HG02938 (cell line): ENCODE measurements around the gene IGSF23.

ENCODE experiments used
- ATAC-seq: cut with Tn5 transposase; IDR thresholded peaks from one replicate; pipeline ENCODE4 v1.9.1; 2021; ENCODE audit warnings: mild to moderate bottlenecking, moderate library complexity; ENCODE audit not compliant: unreplicated experiment

The IGSF23 gene

GRCh38 chr19:44613295-44614178 is at the start of gene IGSF23:
TSS of gene IGSF23 (plus strand) at chr19:44613563. CDS start at chr19:44613646, 83 bp downstream.
- no peak for ATAC-seq

DNA sequence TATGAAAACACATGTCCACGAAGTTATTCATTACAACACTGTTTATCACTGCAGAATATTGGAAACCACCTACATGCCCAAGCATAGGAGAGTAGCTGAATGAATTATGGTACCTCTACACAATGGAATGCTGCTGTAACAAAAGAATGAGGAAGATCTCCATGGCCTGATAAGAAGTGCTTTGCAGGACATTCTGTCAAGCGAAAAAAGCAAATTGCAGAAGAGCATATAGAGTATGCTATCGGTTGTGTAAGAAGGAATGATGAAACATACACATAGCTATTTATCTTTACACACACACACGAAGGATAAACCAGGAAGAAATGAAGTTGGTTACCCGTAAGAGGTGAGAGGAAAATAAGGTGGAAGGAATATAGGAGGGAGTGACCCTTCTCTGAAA is 46.4 kb upstream of the IGSF23 start:
- no peak for ATAC-seq

DNA sequence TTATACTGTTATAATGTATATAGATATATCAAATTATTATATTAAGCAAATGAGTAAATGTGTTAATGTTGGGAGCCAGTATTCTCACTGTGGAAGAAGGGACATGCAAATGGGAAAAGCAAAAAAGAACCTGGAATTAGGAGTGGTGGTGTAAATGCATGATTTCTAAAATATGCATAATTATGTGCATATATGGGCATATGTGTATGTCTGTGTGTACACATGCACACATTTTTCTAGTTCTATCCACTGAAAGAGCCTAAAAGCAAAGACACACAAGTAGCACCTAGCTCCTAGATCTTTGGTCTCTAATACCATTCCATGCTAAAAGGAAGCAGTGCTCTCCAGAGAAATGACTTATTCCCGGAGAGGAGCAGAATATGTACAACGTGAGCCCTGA is 45.6 kb upstream of the IGSF23 start:
- no peak for ATAC-seq

DNA sequence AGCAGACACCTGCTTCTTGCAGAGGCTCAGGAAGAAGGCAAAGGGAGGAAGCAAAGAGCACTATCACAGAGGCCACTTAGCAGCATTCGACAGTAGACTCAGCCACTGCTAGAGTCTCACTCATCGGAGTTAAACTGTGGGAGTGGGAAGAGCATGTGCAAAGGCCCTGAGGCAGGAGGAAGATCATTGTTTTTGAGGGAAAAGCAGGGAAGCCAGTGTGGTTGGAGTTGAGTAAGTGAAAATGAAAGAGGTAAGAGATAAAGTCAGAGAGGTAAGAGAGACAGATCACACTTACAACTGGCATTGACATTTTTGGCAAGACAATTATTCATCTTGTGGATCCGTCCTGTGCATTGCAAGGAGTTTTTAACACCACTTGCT is 42.8 kb upstream of the IGSF23 start:
- ATAC-seq: no peak

- no peak for ATAC-seq
Measured at GRCh38 chr19:44570984-44571684, 42.2 kb upstream of the IGSF23 start.

DNA sequence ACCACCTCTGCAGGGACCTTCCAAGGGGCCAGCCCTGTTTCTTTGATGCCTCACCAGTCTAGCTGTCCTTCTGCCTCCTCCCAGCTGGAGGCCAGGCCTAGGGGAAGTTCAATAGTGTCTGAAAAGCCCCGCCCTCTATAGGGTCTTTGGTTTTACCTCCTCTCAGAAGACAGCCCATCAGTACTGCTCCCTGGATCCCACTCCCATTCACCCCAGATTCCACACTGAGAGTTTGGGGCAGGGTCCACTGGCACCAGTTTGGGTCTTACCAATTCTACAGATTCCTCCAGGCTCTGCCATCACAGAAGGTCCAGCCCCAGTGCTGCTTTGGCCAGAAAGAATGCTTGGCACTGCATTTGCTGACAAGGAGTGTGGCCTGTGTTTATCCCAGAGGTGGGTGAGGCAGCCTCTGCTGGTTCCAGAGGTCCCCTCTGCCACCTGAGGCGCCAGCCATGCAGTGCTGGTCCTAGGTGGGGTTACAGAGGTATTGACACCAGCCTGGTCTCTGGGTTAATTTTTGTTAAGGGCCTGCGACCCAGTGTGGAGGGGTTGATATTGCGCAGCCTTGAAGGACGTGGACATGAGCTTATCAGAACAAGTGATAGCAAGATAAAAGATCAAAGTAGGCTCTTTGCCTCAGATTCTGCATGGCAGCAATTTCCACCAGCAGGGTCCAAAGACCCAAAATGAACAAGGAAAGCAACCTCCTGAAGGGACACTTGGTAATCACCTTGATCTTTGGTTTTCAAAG is 41.4 kb upstream of the IGSF23 start:
- ATAC-seq: no peak

GRCh38 chr19:44572581-44572900 is 40.8 kb upstream of the IGSF23 start:
- ATAC-seq: no peak

DNA sequence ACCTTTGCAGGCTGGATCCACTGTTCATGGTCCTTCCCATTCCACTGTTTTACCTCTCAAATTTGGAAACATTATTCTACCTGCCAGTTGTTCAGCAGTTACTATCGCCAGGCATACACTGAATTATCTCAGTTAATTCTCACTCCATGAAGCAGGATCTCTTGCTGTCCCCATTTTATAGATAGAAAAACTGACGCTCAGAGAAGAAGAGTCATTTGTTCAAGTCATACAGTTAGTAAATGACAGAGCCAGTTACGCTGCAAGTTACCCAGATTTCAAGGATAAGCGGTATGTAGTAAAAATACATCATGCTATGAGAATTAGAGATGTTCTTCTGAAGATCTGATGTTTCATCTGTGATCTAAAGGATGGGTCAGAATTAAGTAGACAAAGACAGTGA is 40.2 kb upstream of the IGSF23 start:
- ATAC-seq: no peak

DNA sequence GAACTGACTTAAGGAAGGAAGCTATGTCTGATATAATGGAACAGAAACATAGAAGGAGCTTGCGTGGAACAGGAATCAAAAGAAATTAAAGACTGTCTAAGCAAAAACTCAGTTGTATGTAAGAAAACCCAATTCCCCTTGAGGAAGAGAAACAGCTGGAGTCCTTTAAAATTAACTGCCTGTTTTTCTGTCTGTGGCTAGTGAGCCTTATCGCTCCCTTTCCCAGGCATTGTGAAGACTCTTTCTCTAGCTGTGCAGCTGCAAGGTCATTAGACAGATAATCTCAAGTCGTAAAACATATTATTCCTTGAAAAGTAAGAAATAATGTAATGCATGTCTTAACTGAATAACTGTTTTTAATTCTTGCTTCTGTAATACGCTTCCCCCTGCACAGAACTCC is 39.7 kb upstream of the IGSF23 start:
- ATAC-seq: no peak

DNA sequence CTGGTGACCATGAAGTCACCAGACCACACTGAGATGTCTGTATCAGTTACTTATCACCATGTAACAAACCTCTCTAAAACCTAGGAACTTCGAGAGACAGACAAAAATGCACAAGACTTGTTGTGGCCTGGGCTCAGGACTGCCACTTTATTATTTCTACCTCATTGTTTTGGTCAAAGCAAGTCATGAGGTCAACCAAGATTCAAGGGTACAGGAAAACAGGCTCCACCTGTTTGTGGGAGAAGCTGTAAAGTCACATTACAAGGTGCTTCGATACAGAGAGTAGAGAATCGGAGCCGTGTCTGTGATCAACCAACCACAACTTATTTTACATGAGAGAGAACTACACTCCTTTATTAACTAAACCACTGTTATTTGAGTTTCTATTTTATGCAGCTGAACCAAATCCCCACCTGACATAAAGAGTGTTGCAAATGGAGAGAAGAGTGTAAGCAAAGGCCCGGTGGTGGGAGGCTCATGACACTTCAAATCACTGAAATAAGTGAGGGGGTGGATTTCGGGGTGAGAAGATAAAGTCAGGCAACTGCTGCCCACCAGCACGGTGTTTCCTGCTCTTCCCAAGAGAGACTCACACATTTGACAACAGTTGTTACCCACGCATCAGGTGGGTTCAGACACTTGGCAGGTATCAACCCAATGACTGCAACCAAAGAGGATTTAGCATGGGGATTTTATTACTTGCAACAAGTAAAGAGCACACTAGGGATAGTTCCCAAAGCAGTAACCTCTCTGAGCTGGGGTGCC is 39.0 kb upstream of the IGSF23 start:
- no peak for ATAC-seq

GRCh38 chr19:44575116-44575700 is 38.2 kb upstream of the IGSF23 start:
- no peak for ATAC-seq

- no peak for ATAC-seq
Measured at GRCh38 chr19:44576843-44577565, 36.4 kb upstream of the IGSF23 start.

GRCh38 chr19:44577566-44577874 is 35.8 kb upstream of the IGSF23 start:
- no peak for ATAC-seq

DNA sequence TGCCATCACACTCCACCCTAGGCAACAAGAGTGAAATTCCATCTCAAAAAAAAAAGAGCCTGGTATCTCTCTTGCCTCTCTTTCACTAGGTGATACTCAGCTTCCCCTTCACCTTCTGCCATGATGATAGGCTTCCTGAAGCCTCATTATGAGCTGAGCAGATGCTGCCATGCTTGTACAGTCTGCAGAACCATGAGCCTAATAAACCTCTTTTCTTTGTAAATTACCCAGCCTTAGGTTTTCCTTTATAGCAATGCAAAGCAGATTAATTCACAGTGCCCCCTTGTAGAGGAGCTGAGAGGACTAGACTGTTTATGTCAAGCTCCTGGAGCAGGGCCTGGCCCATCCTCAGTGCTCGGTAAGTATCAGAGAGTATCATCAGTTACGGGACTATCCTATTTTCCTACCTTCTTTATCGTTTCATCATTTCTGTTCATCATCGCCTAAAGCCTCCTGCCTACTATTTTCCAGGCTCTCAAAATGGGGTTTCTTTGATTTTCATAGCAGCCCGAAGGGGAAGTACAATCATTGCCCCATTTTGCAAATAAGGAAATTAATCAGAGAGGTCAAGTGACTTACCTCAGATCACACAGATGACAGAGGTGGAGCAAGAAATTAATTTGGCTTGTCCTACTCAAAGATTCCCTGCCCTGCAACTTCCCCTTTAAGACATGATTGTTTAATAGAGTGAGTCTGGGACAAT is 33.5 kb upstream of the IGSF23 start:
- no peak for ATAC-seq

DNA sequence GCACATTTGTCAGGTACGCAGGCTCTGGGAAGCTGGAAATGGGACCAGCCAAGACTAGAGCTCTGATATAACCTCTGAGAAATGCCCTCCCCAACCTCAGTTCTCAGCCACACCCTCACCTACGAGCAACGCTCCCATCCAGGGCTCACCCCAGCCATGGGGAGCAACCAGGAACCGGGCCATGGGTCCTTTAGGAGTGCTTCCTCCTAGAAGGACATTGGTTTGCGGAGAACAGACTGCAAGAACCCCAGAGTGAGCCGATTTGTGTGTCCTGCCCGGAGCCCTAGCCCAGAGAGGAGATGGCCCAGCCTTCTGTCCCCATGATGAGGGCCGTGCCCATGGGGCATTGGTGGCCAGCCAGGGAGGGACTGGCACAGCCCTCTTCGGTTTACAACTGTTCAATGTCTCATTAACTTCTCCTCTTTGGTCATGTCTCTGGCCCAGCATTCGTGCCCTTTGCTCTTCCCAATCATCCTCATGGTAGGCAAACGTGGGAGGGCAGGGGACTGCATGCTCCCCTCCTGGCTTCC is 32.9 kb upstream of the IGSF23 start:
- ATAC-seq: no peak

- no peak for ATAC-seq
Measured at GRCh38 chr19:44581288-44581687, 32.1 kb upstream of the IGSF23 start.

- no peak for ATAC-seq
Measured at GRCh38 chr19:44582581-44583265, 30.6 kb upstream of the IGSF23 start.

- ATAC-seq: no peak
Measured at GRCh38 chr19:44585371-44586133, 27.8 kb upstream of the IGSF23 start.
